CD4-positive, alpha-beta T cell treated with Interleukin-10 for 1 hour (primary cell): ENCODE results near the gene WASHC3.

Experiments
- DNase-seq: peaks from one replicate; pipeline ENCODE4 v3.0.0-alpha.2; 2020

WASHC3 gene

GRCh38 chr12:101967506-101967905 is 94.3 kb downstream of the WASHC3 start:
- no peak for DNase-seq

GRCh38 chr12:101966496-101966895 is 95.3 kb downstream of the WASHC3 start:
- no peak for DNase-seq

GRCh38 chr12:101963697-101964096 is 98.1 kb downstream of the WASHC3 start:
- DNase-seq, result no peak
